Fibroblast of the aortic adventitia (primary cell): ENCODE measurements around the gene RAD51B. TPM values are rescaled to one million over a fixed set of nuclear protein-coding genes. Genes with fewer than 3 reads are reported as not detected.

ENCODE experiments used
- DNase-seq: peaks from one replicate; pipeline ENCODE4 v3.0.0-alpha.2; 2010; ENCODE audit warnings: low read depth
- H3K4me3 ChIP-seq: 2 replicates; pipeline ENCODE4 v1.5.1; 2011; ENCODE audit warnings: low read depth, mild to moderate bottlenecking, control low read depth, low read length, moderate library complexity
- total RNA-seq: library from RNA; depleted of rRNA; stranded (reverse); fragments of >200 nt; gene quantifications from 2 replicates; pipeline ENCODE4 v1.2.3, GENCODE V29; 2012; ENCODE audit warnings: low replicate concordance
- TF ChIP-seq, protein P1 (sequence below): IDR thresholded peaks from 2 replicates; pipeline ENCODE4 v1.5.1; 2011; ENCODE audit warnings: mild to moderate bottlenecking, low read length, control low read depth, inconsistent platforms; ENCODE audit not compliant: insufficient read depth

The RAD51B gene
- total RNA-seq, 1 donor: 28.7 TPM

DNA sequence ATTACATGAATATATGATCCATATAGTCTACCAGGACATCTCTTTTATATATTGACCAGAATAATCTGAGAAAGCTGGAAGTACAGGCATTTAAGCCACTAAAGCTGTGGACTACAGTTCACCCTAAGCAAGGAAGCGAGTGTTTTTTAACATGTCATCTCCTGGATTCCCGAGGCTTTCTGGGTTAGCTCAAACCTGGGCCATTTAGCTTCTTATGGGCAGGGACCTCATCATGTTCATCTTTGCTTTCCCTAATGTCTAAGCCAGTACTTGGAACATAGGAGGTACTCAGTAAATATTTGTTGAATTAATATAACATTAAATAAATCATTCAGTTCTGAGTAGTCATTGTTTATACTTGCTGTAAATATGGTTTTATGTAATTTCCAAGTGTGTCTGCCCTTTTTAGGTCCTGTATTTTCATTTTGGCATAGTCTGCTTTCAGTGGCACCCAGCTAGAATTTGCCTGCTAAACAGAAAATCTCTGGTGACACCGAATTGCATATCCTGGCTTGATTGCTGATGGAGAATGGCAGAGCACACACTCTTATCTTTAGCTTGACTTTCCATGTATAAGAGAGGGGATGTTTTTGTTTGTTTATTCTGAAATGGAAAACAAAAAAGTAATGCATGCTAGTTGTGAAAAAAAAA, 628.8 kb downstream of the RAD51B start:
- TF ChIP-seq, protein P1, sequence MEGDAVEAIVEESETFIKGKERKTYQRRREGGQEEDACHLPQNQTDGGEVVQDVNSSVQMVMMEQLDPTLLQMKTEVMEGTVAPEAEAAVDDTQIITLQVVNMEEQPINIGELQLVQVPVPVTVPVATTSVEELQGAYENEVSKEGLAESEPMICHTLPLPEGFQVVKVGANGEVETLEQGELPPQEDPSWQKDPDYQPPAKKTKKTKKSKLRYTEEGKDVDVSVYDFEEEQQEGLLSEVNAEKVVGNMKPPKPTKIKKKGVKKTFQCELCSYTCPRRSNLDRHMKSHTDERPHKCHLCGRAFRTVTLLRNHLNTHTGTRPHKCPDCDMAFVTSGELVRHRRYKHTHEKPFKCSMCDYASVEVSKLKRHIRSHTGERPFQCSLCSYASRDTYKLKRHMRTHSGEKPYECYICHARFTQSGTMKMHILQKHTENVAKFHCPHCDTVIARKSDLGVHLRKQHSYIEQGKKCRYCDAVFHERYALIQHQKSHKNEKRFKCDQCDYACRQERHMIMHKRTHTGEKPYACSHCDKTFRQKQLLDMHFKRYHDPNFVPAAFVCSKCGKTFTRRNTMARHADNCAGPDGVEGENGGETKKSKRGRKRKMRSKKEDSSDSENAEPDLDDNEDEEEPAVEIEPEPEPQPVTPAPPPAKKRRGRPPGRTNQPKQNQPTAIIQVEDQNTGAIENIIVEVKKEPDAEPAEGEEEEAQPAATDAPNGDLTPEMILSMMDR: no peak

DNA sequence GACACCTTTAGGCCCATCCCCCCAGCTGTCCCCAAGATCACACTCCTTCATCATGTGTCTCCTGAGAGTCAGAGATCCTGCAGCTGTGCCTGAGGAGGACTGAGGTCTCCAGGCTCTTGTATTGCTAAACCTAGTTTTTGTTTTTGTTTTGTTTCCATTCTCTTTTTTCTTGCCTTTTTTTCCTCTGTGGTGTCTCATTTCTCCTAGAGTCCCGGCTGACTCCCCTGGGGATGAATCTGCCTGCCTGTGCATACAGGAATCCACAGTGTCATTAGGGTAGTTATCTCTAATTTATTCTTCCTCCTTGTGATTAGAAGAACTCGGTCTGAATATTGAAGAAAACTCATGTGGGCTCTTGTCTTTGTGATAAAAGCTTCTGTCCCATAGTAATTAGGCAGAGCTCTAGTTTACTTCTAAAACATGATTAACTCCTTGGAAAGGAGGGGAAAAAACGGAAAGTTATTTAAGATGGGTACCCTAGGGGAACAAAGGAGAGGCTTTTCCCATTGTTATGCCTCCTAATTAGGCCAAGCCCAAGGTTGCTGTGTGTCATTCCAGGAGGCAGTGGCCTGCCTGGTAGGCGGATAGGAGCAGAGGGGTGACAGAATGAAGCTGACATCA, 630.1 kb downstream of the RAD51B start:
- no peak overlapping the region for H3K4me3 ChIP-seq
- DNase-seq: no peak
- TF ChIP-seq, protein P1: no peak

More for the DNA sequence above, 628.8 kb downstream of the RAD51B start:
- no peak overlapping the region for H3K4me3 ChIP-seq
- DNase-seq: no peak

DNA sequence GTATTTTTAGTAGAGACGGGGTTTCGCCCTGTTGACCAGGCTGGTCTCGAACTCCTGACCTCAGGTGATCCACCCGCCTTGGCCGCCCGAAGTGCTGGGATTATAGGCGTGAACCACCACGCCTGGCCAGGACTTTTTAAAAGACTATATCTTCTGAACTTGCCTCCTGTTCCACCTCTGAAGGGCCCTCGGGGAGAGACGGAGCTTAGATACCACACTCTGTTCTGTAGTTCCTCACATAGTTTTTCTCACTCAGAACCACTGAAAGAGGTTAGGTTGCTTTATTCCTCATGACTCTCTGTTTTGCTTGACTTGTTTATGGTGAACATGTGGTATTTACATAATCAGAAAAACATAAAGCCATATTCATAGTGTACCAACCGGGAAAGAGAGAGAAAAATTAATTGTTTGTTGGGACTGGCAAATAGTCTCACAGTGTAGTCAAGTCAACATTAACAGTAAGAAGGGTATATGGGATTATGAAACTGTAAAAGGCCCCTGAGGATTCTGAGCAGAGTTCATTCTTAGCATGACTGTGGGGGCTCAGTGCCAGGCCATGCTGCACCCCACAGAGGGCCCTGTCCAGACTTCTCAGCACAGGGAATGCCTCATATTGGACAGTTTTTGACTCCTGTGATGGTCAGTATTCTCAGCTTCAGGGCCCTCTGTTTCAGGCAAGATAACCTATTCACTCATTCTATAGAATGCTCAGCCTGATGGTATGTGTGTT, 631.0 kb downstream of the RAD51B start:
- no peak for DNase-seq
- no peak overlapping the region for H3K4me3 ChIP-seq
- TF ChIP-seq, protein P1: no peak

DNA sequence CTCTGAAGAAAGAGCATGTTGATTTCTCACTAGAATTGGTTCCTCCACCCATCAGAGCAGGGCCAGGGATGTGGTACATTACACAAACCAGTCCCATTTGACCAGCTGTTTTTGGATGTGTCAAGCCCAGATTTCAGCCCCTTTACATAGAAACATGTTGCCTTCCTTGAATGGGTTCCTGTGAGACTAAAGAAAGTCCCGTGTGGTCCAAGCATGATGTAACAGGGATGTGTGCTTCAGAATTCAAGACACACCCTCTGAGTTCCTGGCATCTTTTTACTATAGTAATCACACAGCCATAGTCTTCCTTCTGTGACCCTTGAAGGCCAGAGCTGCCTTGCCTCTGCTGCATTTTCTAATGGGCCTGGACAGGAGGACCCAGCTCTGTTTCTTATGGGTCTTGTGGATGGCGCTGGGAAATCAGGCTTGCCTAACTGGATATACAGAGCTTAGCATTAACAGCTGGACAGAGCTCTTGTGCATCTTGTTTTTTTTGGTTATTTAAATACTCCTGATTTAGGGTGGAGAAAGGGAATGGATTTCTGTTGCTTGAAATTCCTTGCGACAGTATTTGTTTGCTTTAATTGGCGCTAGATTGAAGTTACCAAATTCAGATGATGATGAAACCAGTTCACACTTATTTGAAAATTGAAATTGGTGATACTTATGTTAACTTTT, 632.3 kb downstream of the RAD51B start:
- DNase-seq: peak; percentile 96
- H3K4me3 ChIP-seq: no peak overlapping the region
- TF ChIP-seq, protein P1: no peak

DNA sequence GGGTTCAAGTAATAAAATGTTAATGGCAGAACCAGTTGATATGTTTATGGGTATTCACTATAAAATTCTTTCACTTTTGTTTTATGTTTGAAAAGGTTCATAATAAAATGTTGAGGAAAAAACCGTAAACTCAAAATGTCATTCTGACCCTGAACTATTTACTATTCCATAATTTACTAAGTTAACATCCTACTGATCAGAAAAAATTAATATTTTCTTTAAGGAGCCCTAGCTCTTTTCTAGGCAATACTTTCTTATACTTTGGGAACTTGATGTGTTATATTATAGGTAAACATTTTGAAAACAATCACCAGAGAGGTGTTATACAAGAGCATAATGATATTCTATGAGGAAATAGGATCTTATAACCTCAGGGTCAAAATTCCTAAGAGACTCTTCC, 638.7 kb downstream of the RAD51B start:
- TF ChIP-seq, protein P1: no peak
- H3K4me3 ChIP-seq: no peak overlapping the region
- no peak for DNase-seq

DNA sequence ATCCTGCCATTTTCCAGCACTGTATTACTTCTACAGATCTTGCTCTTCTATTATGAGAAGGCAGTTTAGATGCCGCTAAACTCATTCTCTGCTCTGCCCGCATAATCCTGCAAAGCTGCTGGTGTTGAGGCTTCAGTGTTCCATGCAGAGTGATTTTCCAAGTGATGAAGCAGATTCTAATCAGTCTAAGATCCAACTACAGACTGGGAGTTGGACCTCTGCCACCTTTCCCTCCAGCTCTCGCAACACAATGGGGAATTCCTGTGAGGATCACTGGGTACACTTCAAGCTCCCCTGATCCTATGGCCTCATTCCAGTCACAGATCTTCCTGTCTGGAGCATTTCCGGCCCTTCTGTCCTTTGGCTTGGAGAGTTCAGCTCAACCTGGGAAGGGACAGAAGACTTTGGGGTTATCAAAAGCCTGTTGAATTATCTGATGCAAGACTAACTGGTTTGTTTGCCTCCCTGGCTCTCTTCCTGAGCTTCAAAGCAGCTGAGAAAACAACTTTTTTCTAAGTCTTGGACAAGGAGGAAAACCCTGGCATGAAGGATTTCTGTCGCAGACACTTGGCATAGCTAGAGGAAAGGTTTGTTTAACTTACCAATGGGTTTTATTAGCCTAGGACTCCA, 639.4 kb downstream of the RAD51B start:
- H3K4me3 ChIP-seq: no peak overlapping the region
- TF ChIP-seq, protein P1: no peak
- DNase-seq: peak; percentile 95
